Naive thymus-derived CD4-positive, alpha-beta T cell (primary cell): ENCODE results near the gene MRPL43. TPM values are rescaled to one million over a fixed set of nuclear protein-coding genes. Genes with fewer than 3 reads are reported as not detected.

ENCODE experiments used
- ATAC-seq: fragments of 150-1000 bp; cut with Tn5 transposase; 2 replicates; pipeline ENCODE4 v1.10.0; 2021; ENCODE audit warnings: mild to moderate bottlenecking, moderate library complexity
- CTCF ChIA-PET: fragments of 350-600 bp; sonication (Branson Sonifier 250); formaldehyde crosslinking; loops from one replicate; lab custom pipeline; 2021; ENCODE audit warnings: antibody characterized with exemption; lab: Charles Lee
- POLR2A ChIA-PET: fragments of 350-600 bp; sonication (Branson Sonifier 250); formaldehyde crosslinking; loops from one replicate; lab custom pipeline; 2021; ENCODE audit warnings: antibody characterized with exemption, inconsistent platforms; lab: Charles Lee
- DNase-seq, 9 donors: peaks; one replicate each; pipeline versions ENCODE4 v3.0.0 to v3.0.0-alpha.2; 2020 to 2022; ENCODE audit warnings: mixed read lengths in 1 of 9
- H3K27ac ChIP-seq: one replicate; pipeline ENCODE4 v1.7.0; 2013; ENCODE audit warnings: mild to moderate bottlenecking, low read depth, low read length, moderate library complexity
- H3K27me3 ChIP-seq, 2 donors: one replicate each; pipeline ENCODE4 v1.7.0; 2013; ENCODE audit warnings: low read length in 2 of 2, mild to moderate bottlenecking in 2 of 2, moderate library complexity in 2 of 2; ENCODE audit not compliant: control insufficient read depth in 2 of 2, insufficient read depth in 2 of 2
- H3K36me3 ChIP-seq, 3 experiments: 1 replicate in 2 of 3; 2 replicates in 1 of 3; pipeline ENCODE4 v1.7.0; 2013; ENCODE audit warnings: low read length in 3 of 3, mild to moderate bottlenecking in 3 of 3, moderate library complexity in 1 of 3; ENCODE audit not compliant: insufficient read depth in 3 of 3, control insufficient read depth in 2 of 3
- H3K4me1 ChIP-seq, 2 donors: one replicate each; pipeline ENCODE4 v1.7.0; 2013; ENCODE audit warnings: low read length in 2 of 2, mild to moderate bottlenecking in 2 of 2, moderate library complexity in 1 of 2; ENCODE audit not compliant: control insufficient read depth in 2 of 2, insufficient read depth in 2 of 2
- H3K4me3 ChIP-seq: 2 replicates; pipeline ENCODE4 v1.7.0; 2013; ENCODE audit warnings: mild to moderate bottlenecking, low read length
- H3K9me3 ChIP-seq, 3 experiments: 1 replicate in 2 of 3; 2 replicates in 1 of 3; pipeline ENCODE4 v1.7.0; 2013; ENCODE audit warnings: low read length in 3 of 3; ENCODE audit not compliant: control insufficient read depth in 2 of 3
- H3K27ac Mint-ChIP-seq, 9 donors: one replicate each; pipeline ENCODE4 v1.8.0; 2020 to 2022; ENCODE audit warnings: mixed read lengths in 9 of 9, mild to moderate bottlenecking in 8 of 9, moderate library complexity in 5 of 9, inconsistent platforms in 2 of 9
- H3K27me3 Mint-ChIP-seq, 5 donors: one replicate each; pipeline ENCODE4 v1.8.0; 2021 to 2022; ENCODE audit warnings: mixed read lengths in 5 of 5, mild to moderate bottlenecking in 1 of 5
- H3K36me3 Mint-ChIP-seq, 5 donors: one replicate each; pipeline ENCODE4 v1.8.0; 2020 to 2022; ENCODE audit warnings: mixed read lengths in 5 of 5, mild to moderate bottlenecking in 3 of 5, inconsistent platforms in 1 of 5
- H3K4me1 Mint-ChIP-seq, 7 donors: one replicate each; pipeline ENCODE4 v1.8.0; 2020 to 2022; ENCODE audit warnings: mixed read lengths in 7 of 7, mild to moderate bottlenecking in 3 of 7, inconsistent platforms in 1 of 7
- H3K4me3 Mint-ChIP-seq, 10 donors: one replicate each; pipeline ENCODE4 v1.8.0; 2020 to 2022; ENCODE audit warnings: mild to moderate bottlenecking in 10 of 10, mixed read lengths in 10 of 10, moderate library complexity in 6 of 10, inconsistent platforms in 2 of 10
- H3K9me3 Mint-ChIP-seq, 11 donors: one replicate each; pipeline ENCODE4 v1.8.0; 2020 to 2022; ENCODE audit warnings: mixed read lengths in 11 of 11, mild to moderate bottlenecking in 4 of 11, inconsistent platforms in 1 of 11, moderate library complexity in 1 of 11
- intact Hi-C, 2 donors: fragments of 100-400 bp; cut with micrococcal nuclease; formaldehyde crosslinking; loops; one replicate each; pipeline ENCODE4 v1.15.1; 2023
- microRNA-seq: library from miRNA; unstranded; fragments of <30 nt; microRNA quantifications from one replicate; pipeline ENCODE4 v1.2.0, GENCODE V29; 2022; ENCODE audit warnings: borderline microRNAs expressed
- polyA plus RNA-seq, 2 donors: library from polyadenylated mRNA; unstranded; fragments of 300-500 nt; fragmentation: Illumina TruSeq; gene quantifications; one replicate each; pipeline ENCODE4 v1.2.3, GENCODE V29; 2021
- total RNA-seq, 6 experiments: library from RNA in 5 of 6; stranded (reverse) in 5 of 6; gene quantifications; 1 replicate in 5 of 6; 2 replicates in 1 of 6; pipeline ENCODE4 v1.2.3 and lab custom pipeline; 2021 to 2026

Gene MRPL43
- total and polyA plus RNA-seq, 7 experiments from 2014 or later = 35.8 to 149 (median 68.3) TPM

DNA sequence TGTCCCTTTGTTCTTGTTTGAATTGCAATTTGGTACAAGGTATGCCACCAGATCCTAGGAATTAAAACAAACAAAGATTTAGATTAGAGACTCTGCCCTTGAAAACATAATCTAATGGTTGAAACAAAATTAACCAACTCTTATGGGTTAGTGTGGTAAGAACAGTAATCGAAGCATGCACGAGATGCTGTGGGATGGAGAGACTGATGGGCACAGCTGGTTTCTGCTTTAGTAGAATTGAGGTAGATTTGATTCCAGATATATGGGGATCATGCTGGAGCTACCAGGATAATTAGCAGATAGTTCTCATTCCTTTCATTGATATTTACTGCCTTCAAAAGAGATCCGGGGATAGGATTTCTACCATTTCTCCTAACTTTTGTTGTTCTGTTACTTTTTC is 38.4 kb downstream of the MRPL43 start:
- Histone ChIP-seq H3K27me3 (no peaks in the 10 kb centered on the region), H3K36me3 (peaks cover 4 to 50% (median 19%) of the 10 kb centered on the region in 3 experiments), H3K9me3 (no peaks in the 10 kb centered on the region), H3K27ac (no peak overlapping the region), H3K4me1 (no peaks in the 10 kb centered on the region), H3K4me3 (no peak overlapping the region)
- Mint-ChIP-seq H3K9me3 (no peaks in the 10 kb centered on the region), H3K27ac (no peak overlapping the region), H3K27me3 (no peaks in the 10 kb centered on the region), H3K4me1 (peaks cover 0 to 6% (median 3%) of the 10 kb centered on the region in 7 donors), H3K36me3 (peaks cover 0 to 38% (median 14%) of the 10 kb centered on the region in 5 donors), H3K4me3 (no peak overlapping the region)
- ATAC-seq (no peak), DNase-seq (no peak)
- ChIA-PET POLR2A (interaction anchor here (0.8 kb wide), 1 partner anchor 18 kb away, joined by 3 read pairs; no protein-coding TSS in a partner anchor), CTCF (no interaction called here)
- intact Hi-C loops = no loop called here

DNA sequence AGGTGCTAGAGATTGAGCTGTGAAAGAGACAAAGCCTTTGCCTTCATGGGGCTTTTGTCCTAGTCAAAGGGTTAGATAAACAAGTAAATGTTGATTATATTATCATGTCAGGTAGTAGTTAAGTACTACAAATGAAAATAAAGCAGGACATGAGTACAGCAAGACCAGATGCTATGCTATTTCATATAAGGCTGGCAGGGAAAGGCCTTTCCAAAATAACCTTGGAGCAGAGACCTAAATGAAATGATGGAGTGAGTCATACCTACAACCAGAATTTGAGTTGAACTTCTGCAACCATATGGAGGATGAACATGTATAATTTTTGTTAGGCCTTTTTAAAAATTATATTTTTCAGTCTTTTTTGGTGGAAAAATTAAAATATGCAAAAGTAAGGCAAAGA is 41.5 kb downstream of the MRPL43 start:
- DNase-seq = no peak
- no peak for ATAC-seq
- intact Hi-C loops = no loop called here
- H3K27me3 Mint-ChIP-seq = no peaks in the 10 kb centered on the region
- H3K4me1 Mint-ChIP-seq = peaks cover 4 to 30% (median 20%) of the 10 kb centered on the region in 7 donors
- H3K9me3 ChIP-seq = no peaks in the 10 kb centered on the region
- CTCF ChIA-PET = interaction anchor here (0.6 kb wide), 1 partner anchor 29 kb away, joined by 3 read pairs; no protein-coding TSS in a partner anchor
- H3K4me3 Mint-ChIP-seq = no peak overlapping the region
- H3K27ac ChIP-seq = no peak overlapping the region
- no peak overlapping the region for H3K4me3 ChIP-seq
- H3K27ac Mint-ChIP-seq = no peak overlapping the region
- peaks cover 3 to 43% (median 23%) of the 10 kb centered on the region in 5 donors for H3K36me3 Mint-ChIP-seq
- peaks cover 5 to 53% (median 19%) of the 10 kb centered on the region in 3 experiments for H3K36me3 ChIP-seq
- H3K9me3 Mint-ChIP-seq = no peaks in the 10 kb centered on the region
- no peaks in the 10 kb centered on the region for H3K27me3 ChIP-seq
- no peaks in the 10 kb centered on the region for H3K4me1 ChIP-seq
- POLR2A ChIA-PET = no interaction called here

DNA sequence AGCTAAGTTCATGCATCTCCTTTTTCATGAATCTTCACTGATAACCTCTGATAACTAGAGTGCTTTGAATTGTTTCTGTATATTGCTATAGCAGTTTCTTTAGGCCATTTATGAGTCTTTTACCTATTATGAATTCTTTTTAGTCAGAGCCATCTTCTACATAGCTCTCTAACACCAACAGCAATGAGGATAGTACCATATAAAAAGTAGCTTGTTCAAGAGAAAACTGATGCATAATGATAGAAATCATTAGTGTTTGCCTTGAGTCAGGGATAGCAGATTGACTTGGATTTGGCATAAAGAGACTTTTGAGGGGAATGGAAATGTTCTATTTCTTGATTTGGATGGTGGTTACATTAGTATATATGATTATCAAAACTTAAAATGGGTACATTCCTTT is 43.8 kb downstream of the MRPL43 start:
- DNase-seq (no peak), ATAC-seq (no peak)
- intact Hi-C loops = no loop called here
- H3K27ac ChIP-seq = no peak overlapping the region
- Mint-ChIP-seq H3K4me3 (peak overlapping the region in 8 of 10 donors; percentile 2 to 80 (median 68)), H3K27me3 (no peaks in the 10 kb centered on the region), H3K4me1 (peaks cover 4 to 34% (median 20%) of the 10 kb centered on the region in 7 donors), H3K9me3 (no peaks in the 10 kb centered on the region), H3K27ac (peak overlapping the region in 6 of 9 donors; percentile 16 to 81 (median 72)), H3K36me3 (peaks cover 3 to 39% (median 24%) of the 10 kb centered on the region in 5 donors)
- H3K4me1 ChIP-seq = no peaks in the 10 kb centered on the region
- CTCF ChIA-PET = interaction anchor here (1.0 kb wide), 1 partner anchor 197 kb away, joined by 3 read pairs; no protein-coding TSS in a partner anchor
- no peak overlapping the region for H3K4me3 ChIP-seq
- H3K9me3 ChIP-seq = no peaks in the 10 kb centered on the region
- no peaks in the 10 kb centered on the region for H3K27me3 ChIP-seq
- peaks cover 6 to 41% (median 14%) of the 10 kb centered on the region in 3 experiments for H3K36me3 ChIP-seq
- POLR2A ChIA-PET = interaction anchor here (0.7 to 1.4 kb wide), 2 partner anchors 17 to 53 kb away, joined by 5 read pairs; no protein-coding TSS in a partner anchor

DNA sequence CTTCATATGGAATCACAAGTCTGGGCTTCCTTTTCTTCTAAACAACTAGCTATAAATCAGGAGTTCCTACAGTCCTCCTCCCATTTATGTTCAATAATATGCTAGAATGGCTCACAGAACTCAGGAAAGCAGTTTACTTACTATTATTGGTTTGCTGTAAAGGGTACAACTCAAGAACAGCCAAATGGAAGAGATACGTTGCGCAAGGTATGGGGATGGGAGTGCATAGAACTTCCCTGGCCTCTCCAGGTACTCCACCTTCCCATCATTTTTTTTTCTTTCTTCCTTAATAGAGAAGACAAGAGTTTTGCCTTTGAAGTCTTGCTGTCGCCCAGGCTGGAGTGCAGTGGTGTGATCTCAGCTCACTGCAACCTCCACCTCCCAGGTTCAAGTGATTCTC is 45.1 kb downstream of the MRPL43 start:
- Histone ChIP-seq H3K27me3 (no peaks in the 10 kb centered on the region), H3K9me3 (no peaks in the 10 kb centered on the region), H3K36me3 (peaks cover 9 to 38% (median 11%) of the 10 kb centered on the region in 3 experiments), H3K4me1 (no peaks in the 10 kb centered on the region), H3K4me3 (no peak overlapping the region), H3K27ac (no peak overlapping the region)
- Mint-ChIP-seq H3K4me1 (peaks cover 4 to 34% (median 20%) of the 10 kb centered on the region in 7 donors), H3K36me3 (peaks cover 3 to 37% (median 24%) of the 10 kb centered on the region in 5 donors), H3K4me3 (no peak overlapping the region), H3K9me3 (no peaks in the 10 kb centered on the region), H3K27ac (no peak overlapping the region), H3K27me3 (no peaks in the 10 kb centered on the region)
- ChIA-PET POLR2A (no interaction called here), CTCF (no interaction called here)
- intact Hi-C loops = no loop called here
- ATAC-seq (no peak), DNase-seq (no peak)

DNA sequence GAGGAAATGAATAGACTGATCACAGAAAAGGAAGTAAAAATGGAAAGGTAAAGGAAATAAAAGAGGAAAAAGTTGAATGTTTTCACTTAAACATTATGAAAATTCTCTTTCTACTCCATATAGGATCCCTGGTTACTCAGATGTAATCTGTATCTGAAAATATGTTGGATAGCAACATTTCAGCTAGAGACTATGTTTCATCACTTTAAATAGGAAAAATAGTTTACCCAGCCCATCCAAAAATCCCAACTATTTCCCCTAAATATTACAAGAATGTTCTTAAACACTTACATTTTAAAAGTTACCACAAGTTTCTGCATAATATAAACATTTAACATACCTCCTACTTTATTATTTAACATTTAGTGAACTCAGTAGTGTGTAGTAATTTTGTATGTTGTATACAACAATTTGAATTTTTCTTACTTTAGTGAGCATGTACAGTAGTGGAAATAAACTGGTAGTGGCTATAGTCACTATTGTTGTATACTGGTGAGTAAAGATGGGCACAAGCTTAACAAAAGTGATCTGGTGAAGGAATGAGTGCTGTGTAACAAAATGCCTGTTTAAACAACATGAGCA is 47.4 kb downstream of the MRPL43 start:
- Mint-ChIP-seq H3K4me1 (peaks cover 4 to 34% (median 20%) of the 10 kb centered on the region in 7 donors), H3K27ac (no peak overlapping the region), H3K9me3 (no peaks in the 10 kb centered on the region), H3K27me3 (no peaks in the 10 kb centered on the region), H3K4me3 (no peak overlapping the region), H3K36me3 (peaks cover 3 to 24% (median 24%) of the 10 kb centered on the region in 5 donors)
- H3K27me3 ChIP-seq = no peaks in the 10 kb centered on the region
- H3K36me3 ChIP-seq = peaks cover 9 to 25% (median 11%) of the 10 kb centered on the region in 3 experiments
- H3K4me3 ChIP-seq = no peak overlapping the region
- H3K27ac ChIP-seq = no peak overlapping the region
- ChIA-PET CTCF (no interaction called here), POLR2A (interaction anchor here (0.6 kb wide), 1 partner anchor 14 kb away, joined by 3 read pairs; no protein-coding TSS in a partner anchor)
- DNase-seq (no peak), ATAC-seq (no peak)
- intact Hi-C loops = no loop called here
- no peaks in the 10 kb centered on the region for H3K9me3 ChIP-seq
- no peaks in the 10 kb centered on the region for H3K4me1 ChIP-seq

Small RNA genes lying within 50 kb of the gene (microRNA-seq; reads per million reads assigned to microRNA genes)
- not detected for gene MIR608

Other genes with a start within 250 kb of the MRPL43 start
- not detected for gene PAX2, start 241.9 kb downstream of the MRPL43 start, total RNA-seq
- not detected for gene PAX2, start 241.9 kb downstream of the MRPL43 start, polyA plus RNA-seq
- 10 to 100 TPM; 20.1 to 43.7 (median 38.8) TPM for gene SLF2, start 74.5 kb downstream of the MRPL43 start, total RNA-seq
- gene SLF2, start 74.5 kb downstream of the MRPL43 start, polyA plus RNA-seq = 10 to 100 TPM; 10.9 to 11.5 TPM
- 1 to 10 TPM in 3 of 5 experiments, under 1 TPM in 2; 0.78 to 1.7 (median 1.2) TPM for gene SEMA4G, start 18.0 kb downstream of the MRPL43 start, total RNA-seq
- gene SEMA4G, start 18.0 kb downstream of the MRPL43 start, polyA plus RNA-seq = under 1 TPM; 0.24 to 0.52 TPM
- gene TWNK, start within 50 bp of the MRPL43 start, total RNA-seq = 10 to 100 TPM in 3 of 5 experiments, 1 to 10 TPM in 2; 5.8 to 17.3 (median 14.8) TPM
- gene TWNK, start within 50 bp of the MRPL43 start, polyA plus RNA-seq = 10 to 100 TPM; 10.0 to 18.9 TPM
- 10 to 100 TPM; 16.0 to 44.7 (median 25.5) TPM for gene LZTS2, start 12.3 kb upstream of the MRPL43 start, total RNA-seq
- gene LZTS2, start 12.3 kb upstream of the MRPL43 start, polyA plus RNA-seq = 10 to 100 TPM; 10.8 to 25.6 TPM
- 1 to 10 TPM in 3 of 5 experiments, under 1 TPM in 2; 0.65 to 2.8 (median 1.8) TPM for gene PDZD7, start 43.6 kb upstream of the MRPL43 start, total RNA-seq
- gene PDZD7, start 43.6 kb upstream of the MRPL43 start, polyA plus RNA-seq = 1 to 10 TPM in 1 of 2 donors, under 1 TPM in 1; 0.71 to 1.1 TPM
- 10 to 100 TPM; 33.7 to 90.4 (median 48.4) TPM for gene SFXN3, start 43.7 kb upstream of the MRPL43 start, total RNA-seq
- 10 to 100 TPM; 12.6 to 13.2 TPM for gene SFXN3, start 43.7 kb upstream of the MRPL43 start, polyA plus RNA-seq
- gene KAZALD1, start 74.5 kb upstream of the MRPL43 start, total RNA-seq = 1 to 10 TPM in 1 of 5 experiments, under 1 TPM in 2, not detected in 2; 0.22 to 1.5 (median 0.29) TPM
- gene KAZALD1, start 74.5 kb upstream of the MRPL43 start, polyA plus RNA-seq = not detected
- gene TLX1, start 143.8 kb upstream of the MRPL43 start, total RNA-seq = not detected
- not detected for gene TLX1, start 143.8 kb upstream of the MRPL43 start, polyA plus RNA-seq
- gene LBX1, start 242.0 kb upstream of the MRPL43 start, total RNA-seq = not detected
- not detected for gene LBX1, start 242.0 kb upstream of the MRPL43 start, polyA plus RNA-seq